Epithelial cell of proximal tubule (primary cell): ENCODE data around the gene CLTA. TPM values are rescaled to one million over a fixed set of nuclear protein-coding genes. Genes with fewer than 3 reads are reported as not detected.
A peak's percentile ranks its signal among the peaks of the same experiment; 100 is the strongest.

ENCODE experiments used
- DNase-seq: peaks from one replicate; pipeline ENCODE4 v3.0.0-alpha.2; 2011; ENCODE audit warnings: low read depth
- H3K4me3 ChIP-seq: 2 replicates; pipeline ENCODE4 v1.5.1; 2011; ENCODE audit warnings: low read depth, mild to moderate bottlenecking, low read length
- total RNA-seq: library from RNA; depleted of rRNA; stranded (reverse); fragments of >200 nt; gene quantifications from 2 replicates; pipeline ENCODE4 v1.2.3, GENCODE V29; 2015
- TF ChIP-seq, protein P1 (sequence below): conservative IDR thresholded peaks from 2 replicates; pipeline ENCODE4 v1.5.1; 2012; ENCODE audit warnings: low read depth, mild to moderate bottlenecking, low read length

Gene CLTA
- total RNA-seq, 1 donor from 2014 or later = 461 TPM

DNA sequence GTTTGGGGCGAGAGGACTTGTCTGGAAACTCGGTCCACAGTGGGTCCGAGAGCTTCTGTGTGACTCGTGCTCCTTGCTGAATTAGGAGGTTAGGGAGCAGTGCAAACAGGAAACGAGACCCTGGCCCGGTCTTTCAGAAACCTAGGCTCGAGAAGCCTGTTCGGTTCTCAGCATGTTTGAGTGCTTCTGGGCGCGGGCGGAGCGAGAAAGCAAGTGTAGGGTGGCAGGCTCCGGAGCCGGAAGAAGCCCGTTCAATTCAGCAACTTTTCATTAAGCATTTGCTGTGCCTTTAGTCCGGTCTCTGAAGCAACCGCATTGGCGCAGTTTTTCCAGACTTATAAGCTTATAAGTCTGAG, 547 bp downstream of the CLTA start:
- TF ChIP-seq, protein P1, sequence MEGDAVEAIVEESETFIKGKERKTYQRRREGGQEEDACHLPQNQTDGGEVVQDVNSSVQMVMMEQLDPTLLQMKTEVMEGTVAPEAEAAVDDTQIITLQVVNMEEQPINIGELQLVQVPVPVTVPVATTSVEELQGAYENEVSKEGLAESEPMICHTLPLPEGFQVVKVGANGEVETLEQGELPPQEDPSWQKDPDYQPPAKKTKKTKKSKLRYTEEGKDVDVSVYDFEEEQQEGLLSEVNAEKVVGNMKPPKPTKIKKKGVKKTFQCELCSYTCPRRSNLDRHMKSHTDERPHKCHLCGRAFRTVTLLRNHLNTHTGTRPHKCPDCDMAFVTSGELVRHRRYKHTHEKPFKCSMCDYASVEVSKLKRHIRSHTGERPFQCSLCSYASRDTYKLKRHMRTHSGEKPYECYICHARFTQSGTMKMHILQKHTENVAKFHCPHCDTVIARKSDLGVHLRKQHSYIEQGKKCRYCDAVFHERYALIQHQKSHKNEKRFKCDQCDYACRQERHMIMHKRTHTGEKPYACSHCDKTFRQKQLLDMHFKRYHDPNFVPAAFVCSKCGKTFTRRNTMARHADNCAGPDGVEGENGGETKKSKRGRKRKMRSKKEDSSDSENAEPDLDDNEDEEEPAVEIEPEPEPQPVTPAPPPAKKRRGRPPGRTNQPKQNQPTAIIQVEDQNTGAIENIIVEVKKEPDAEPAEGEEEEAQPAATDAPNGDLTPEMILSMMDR = no peak
- DNase-seq = no peak
- H3K4me3 ChIP-seq = peak overlapping the region; percentile 71

DNA sequence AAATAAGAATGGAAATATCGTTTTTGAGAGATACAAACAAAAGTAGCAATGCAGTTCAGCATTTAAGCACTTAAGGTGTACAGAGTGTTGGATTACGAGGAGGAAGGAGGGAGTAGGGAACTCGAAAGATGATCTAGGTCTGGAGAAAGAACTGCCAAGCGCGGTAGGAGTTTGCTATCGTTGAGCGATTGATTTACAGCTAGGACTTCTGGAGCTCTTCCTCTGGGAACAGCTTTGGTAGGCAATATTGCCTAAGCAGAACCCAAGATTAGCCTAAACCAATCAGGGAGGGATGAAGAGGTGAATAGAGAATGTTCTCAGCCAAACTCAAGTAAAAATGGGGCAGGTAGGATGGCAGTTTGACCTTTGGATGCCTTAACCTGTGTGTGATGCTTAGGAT, 965 bp downstream of the CLTA start:
- no peak for DNase-seq
- peak overlapping the region; percentile 71 for H3K4me3 ChIP-seq
- TF ChIP-seq, protein P1 = no peak

DNA sequence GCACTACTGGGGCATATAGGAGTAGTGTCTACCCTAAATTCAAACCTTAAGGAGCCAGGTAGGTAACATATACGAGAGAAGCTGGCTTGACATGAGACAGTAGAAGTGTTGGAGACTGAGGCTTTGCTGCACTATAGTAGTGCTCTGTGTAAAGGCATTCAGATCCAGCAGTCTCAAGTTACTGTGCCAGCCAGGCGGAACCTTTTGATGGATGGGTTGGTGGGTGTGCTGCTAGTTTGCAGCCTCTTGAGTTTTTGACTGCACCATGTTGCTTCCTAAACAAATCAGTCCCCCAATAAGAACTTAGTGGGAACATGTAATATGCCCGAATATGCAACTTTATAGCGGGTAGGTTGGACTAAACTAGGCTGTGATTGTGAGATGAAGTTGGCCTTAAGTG, 1.5 kb downstream of the CLTA start:
- TF ChIP-seq, protein P1 = no peak
- peak overlapping the region; percentile 71 for H3K4me3 ChIP-seq
- no peak for DNase-seq

DNA sequence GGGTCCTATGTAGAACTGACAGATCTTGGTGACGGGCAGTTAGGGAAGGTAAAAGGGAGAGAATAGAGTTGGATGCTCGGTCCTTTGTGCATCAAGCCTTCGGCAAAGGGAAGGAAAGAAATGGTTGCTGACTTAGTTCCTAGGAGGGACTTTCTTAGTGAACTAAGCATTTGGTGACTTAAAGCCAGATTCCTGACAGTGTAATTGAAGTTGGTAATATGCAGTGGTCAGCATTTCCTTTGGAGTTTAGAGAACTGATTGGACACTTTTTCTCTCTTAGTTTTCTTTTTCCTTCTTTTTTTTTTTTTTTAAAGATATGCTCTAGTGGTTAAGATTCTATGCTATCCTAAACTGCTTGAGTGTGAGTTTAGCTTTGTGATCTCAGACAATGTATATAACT, 2.3 kb downstream of the CLTA start:
- no peak for DNase-seq
- H3K4me3 ChIP-seq = peak overlapping the region; percentile 71
- TF ChIP-seq, protein P1 = no peak

DNA sequence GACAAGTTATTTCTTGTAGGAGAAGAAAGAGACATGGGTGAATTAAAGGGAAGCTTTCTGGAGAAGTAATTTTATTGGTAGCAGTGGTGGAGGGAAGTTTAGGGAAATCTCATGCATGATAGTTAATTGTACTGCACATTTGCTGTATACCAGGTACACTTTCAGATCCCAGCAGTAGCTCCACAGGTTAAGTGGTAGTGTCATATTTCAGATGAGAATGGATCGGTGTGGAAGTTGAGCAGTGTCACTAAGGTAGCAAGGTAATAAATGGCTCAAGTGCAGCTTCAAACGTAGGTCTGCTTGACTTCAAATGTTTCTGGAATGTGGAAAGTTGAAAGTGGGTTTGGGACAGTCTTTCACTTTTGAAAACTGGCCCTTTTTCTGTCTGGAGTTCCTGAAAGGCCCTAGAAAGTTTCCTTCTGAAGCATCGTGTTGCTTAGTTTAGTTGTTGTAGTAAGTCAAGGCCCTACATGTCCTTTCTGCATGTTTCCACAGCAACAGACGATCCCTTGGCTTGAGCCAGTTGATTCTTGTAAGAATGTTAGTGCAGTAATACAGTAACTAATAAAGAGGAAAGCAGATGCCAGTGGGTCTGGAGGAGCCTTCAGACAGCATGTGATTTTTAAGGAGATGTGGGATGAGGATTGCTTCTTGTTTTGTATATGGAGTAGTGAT, 3.7 kb downstream of the CLTA start:
- H3K4me3 ChIP-seq = peak overlapping the region; percentile 71

DNA sequence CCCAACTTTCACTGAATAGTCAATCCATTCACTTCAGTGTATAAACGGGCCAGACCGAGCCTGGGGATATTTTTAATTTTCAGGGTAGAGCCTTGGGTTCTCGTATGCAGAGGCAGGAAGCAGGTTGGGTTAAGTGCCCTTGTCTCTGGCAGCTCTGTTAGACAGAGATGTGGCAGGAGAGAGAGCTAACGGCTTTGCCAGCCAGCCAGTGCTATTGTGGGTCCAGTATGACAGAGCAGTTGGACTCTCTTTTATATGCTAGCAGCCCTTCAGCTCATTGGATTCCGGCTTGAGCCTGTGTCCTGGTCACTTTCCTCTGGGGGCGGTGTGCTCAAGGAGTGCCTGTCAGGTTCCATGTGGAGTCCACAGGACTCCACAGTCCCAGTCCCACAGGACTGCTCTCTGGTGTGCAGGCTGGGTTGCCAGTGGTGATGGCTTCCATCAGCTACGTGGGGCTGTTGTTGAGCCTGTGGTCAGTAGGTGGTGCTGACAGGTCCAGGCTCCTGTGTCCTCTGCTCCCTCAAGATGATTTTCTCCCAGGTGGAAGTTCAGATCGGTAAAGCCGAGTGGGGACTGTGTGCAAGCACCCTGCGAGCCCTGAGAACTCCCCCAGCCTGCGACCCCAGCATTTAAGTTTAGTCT, 14.3 kb downstream of the CLTA start:
- no peak for DNase-seq
- TF ChIP-seq, protein P1 = peak; percentile 56
- H3K4me3 ChIP-seq = no peak overlapping the region

More for the DNA sequence above, 3.7 kb downstream of the CLTA start:
- no peak for DNase-seq
- TF ChIP-seq, protein P1 = no peak

DNA sequence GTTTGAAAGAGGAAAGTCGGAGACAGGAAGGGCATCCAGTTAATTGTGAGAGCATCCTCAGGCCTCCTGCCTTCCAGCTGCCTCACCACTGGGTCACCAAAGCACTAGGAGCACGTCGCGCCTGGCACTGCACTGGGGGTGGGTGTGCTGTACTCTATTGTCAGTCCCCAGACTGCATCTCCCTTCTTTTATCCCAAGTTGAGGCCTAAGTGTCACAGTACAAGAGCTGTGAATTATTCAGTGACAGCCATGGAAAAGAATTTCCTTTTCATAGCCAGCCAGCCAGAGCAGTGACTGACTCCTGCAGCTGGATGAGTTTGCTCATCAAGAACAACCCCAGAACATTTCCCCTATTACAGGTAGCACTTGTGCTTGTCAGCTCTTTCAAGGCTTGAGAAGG, 16.3 kb downstream of the CLTA start:
- DNase-seq = no peak
- H3K4me3 ChIP-seq = no peak overlapping the region
- TF ChIP-seq, protein P1 = no peak
